Chondrocyte (in vitro differentiated cells): ENCODE data around the gene PHF5A. TPM values are rescaled to one million over a fixed set of nuclear protein-coding genes. Genes with fewer than 3 reads are reported as not detected.

ENCODE experiments used
- DNase-seq: peaks from one replicate; pipeline ENCODE4 v3.0.0; 2021; ENCODE audit warnings: mixed read lengths, low spot score
- H3K27ac Mint-ChIP-seq: one replicate; pipeline ENCODE4 v1.8.0; 2021; ENCODE audit warnings: mild to moderate bottlenecking, moderate library complexity, mixed read lengths; ENCODE audit not compliant: unreplicated experiment
- H3K27me3 Mint-ChIP-seq: 2 replicates; pipeline ENCODE4 v1.8.0; 2021; ENCODE audit warnings: low read depth, mixed read lengths
- H3K36me3 Mint-ChIP-seq: 2 replicates; pipeline ENCODE4 v1.8.0; 2021; ENCODE audit warnings: low read depth, mixed read lengths
- H3K4me1 Mint-ChIP-seq: 2 replicates; pipeline ENCODE4 v1.8.0; 2021; ENCODE audit warnings: low read depth, mild to moderate bottlenecking, mixed read lengths
- H3K4me3 Mint-ChIP-seq: one replicate; pipeline ENCODE4 v1.8.0; 2021; ENCODE audit warnings: mild to moderate bottlenecking, moderate library complexity, mixed read lengths; ENCODE audit not compliant: unreplicated experiment
- H3K9me3 Mint-ChIP-seq: 2 replicates; pipeline ENCODE4 v1.8.0; 2021; ENCODE audit warnings: low read depth, mixed read lengths
- total RNA-seq: library from RNA; stranded (reverse); gene quantifications from 3 replicates; pipeline ENCODE4 v1.2.1, GENCODE V29; 2021
- TF ChIP-seq, protein P1 (sequence below): fragments of 200-600 bp; sonication (generic); IDR thresholded peaks from 2 replicates; pipeline ENCODE4 v1.5.0; 2021; ENCODE audit warnings: antibody characterized with exemption, mild to moderate bottlenecking, moderate library complexity

The PHF5A gene
- total RNA-seq, 1 donor from 2014 or later, result 26.8 TPM

DNA sequence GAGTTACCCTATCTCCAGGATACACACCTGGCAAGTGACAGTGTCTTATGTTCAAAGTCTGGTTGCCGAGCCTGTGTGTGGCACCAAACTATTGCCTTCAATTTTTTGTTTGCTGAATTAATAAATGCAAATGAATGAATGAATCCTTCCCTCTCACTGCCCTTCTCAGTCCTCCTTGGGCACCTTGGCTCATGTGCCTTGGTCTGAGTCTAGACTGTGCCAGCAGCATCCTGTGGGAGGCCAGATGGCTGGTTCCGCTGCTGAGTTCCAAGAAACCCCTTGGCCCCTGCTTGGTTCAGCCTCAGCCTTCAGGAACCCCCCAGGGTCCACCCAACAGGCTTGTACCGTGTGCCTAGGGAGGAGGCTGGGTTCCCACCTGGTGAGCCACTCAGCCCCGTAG lies 52.9 kb downstream of the PHF5A start:
- Mint-ChIP-seq H3K4me1 (peaks cover 39% of the 10 kb centered on the region), H3K4me3 (no peak overlapping the region), H3K27me3 (no peaks in the 10 kb centered on the region), H3K9me3 (no peaks in the 10 kb centered on the region), H3K36me3 (no peaks in the 10 kb centered on the region), H3K27ac (no peak overlapping the region)
- TF ChIP-seq, protein P1, sequence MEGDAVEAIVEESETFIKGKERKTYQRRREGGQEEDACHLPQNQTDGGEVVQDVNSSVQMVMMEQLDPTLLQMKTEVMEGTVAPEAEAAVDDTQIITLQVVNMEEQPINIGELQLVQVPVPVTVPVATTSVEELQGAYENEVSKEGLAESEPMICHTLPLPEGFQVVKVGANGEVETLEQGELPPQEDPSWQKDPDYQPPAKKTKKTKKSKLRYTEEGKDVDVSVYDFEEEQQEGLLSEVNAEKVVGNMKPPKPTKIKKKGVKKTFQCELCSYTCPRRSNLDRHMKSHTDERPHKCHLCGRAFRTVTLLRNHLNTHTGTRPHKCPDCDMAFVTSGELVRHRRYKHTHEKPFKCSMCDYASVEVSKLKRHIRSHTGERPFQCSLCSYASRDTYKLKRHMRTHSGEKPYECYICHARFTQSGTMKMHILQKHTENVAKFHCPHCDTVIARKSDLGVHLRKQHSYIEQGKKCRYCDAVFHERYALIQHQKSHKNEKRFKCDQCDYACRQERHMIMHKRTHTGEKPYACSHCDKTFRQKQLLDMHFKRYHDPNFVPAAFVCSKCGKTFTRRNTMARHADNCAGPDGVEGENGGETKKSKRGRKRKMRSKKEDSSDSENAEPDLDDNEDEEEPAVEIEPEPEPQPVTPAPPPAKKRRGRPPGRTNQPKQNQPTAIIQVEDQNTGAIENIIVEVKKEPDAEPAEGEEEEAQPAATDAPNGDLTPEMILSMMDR, result no peak
- DNase-seq, result no peak

DNA sequence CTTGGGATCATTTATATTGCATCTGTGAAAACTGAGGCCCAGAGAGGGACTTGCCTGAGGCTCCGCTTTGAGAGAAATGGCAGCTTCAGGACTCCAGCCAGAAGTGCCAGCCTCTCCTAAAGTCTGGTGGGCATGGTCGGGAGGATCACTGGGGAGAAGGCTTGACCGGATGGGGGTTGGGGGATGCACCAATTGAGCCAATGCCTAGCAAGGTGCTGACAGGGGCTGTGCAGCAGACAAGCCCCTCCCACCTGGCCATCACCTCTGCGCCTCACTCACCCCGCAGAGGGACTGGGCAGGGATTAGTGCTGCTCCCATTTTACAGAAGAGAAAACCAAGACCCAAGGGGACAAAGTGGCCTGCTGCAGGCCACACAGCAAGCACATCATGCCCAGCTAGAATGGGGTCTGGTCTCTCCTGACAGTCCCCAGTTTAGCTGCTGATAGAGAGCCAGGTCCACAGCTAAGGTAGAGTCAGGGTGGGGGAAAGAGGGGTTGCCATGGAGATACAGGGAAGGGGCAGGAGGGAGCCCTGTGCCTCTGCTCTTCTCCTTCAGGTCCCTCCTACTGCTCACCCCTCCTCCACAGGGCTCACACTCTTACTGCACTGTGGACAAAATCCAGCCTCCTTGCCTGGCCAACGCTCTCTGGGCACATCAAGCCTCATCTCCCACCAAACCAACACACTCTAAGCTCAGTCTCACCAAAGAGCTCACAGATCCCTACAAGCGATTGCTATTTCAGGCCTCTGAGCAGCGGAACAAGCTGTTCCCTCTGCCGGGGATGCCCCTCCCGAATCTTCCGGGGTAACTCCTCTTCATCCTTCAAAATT lies 57.3 kb downstream of the PHF5A start:
- TF ChIP-seq, protein P1, result no peak
- H3K4me1 Mint-ChIP-seq, result peaks cover 28% of the 10 kb centered on the region
- no peaks in the 10 kb centered on the region for H3K27me3 Mint-ChIP-seq
- peak overlapping the region; percentile 56 for H3K27ac Mint-ChIP-seq
- no peak overlapping the region for H3K4me3 Mint-ChIP-seq
- H3K9me3 Mint-ChIP-seq, result no peaks in the 10 kb centered on the region
- no peaks in the 10 kb centered on the region for H3K36me3 Mint-ChIP-seq
- no peak for DNase-seq

DNA sequence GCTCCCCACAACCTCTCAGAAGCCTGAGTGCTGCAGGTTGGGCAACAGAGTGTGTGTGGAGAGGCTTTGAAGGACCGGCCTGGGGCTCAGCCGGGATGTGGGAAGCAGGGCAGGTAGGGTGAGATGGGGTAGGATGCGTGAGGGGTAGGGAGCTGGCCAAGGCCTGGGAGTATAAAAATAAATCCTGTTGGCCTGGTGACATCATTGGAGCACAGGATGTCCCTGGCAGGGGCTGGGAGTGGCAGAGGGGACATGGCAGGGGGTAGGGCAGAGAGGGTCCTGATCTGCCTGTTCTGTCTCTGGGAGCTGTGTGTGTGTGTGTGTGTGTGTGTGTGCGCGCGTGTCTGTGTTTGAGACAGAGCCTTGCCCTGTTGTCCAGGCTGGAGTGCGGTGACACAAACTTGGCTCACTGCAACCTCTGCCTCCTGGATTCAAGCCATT lies 58.2 kb downstream of the PHF5A start:
- Mint-ChIP-seq H3K4me1 (peaks cover 25% of the 10 kb centered on the region), H3K36me3 (no peaks in the 10 kb centered on the region), H3K4me3 (no peak overlapping the region), H3K27me3 (no peaks in the 10 kb centered on the region), H3K9me3 (no peaks in the 10 kb centered on the region), H3K27ac (peak overlapping the region; percentile 49)
- DNase-seq, result no peak
- TF ChIP-seq, protein P1, result no peak

Other genes starting within 250 kb of the PHF5A start
- gene CHADL, start 227.8 kb downstream of the PHF5A start, total RNA-seq, result 0.36 to 1.3 TPM (median 0.39 TPM) in 3 replicates
- 34.7 to 38.6 TPM (median 35.4 TPM) in 3 replicates for gene RANGAP1, start 182.5 kb downstream of the PHF5A start, total RNA-seq
- gene ZC3H7B, start 167.2 kb downstream of the PHF5A start, total RNA-seq, result 54.7 to 73.3 TPM (median 55.8 TPM) in 3 replicates
- gene TEF, start 86.8 kb downstream of the PHF5A start, total RNA-seq, result 3.2 to 5.9 TPM (median 3.6 TPM) in 3 replicates
- 37.7 to 42.0 TPM (median 40.8 TPM) in 3 replicates for gene TOB2, start 21.9 kb downstream of the PHF5A start, total RNA-seq
- 60.9 to 85.6 TPM (median 62.4 TPM) in 3 replicates for gene ACO2, start 425 bp upstream of the PHF5A start, total RNA-seq
- 39.6 to 57.3 TPM (median 41.5 TPM) in 3 replicates for gene POLR3H, start 75.8 kb upstream of the PHF5A start, total RNA-seq
- 12.7 to 21.7 TPM (median 20.9 TPM) in 3 replicates for gene CSDC2, start 92.3 kb upstream of the PHF5A start, total RNA-seq
- 39.3 to 48.2 TPM (median 47.1 TPM) in 3 replicates for gene PMM1, start 121.1 kb upstream of the PHF5A start, total RNA-seq
- 29.5 to 33.9 TPM (median 29.8 TPM) in 3 replicates for gene DESI1, start 152.4 kb upstream of the PHF5A start, total RNA-seq
- 156 to 210 TPM (median 161 TPM) in 3 replicates for gene XRCC6, start 152.6 kb upstream of the PHF5A start, total RNA-seq
- 88.8 to 111 TPM (median 89.5 TPM) in 3 replicates for gene SNU13, start 220.2 kb upstream of the PHF5A start, total RNA-seq
- 0.40 to 0.85 TPM in 2 of 3 replicates, not detected in the other for gene MEI1, start 230.8 kb upstream of the PHF5A start, total RNA-seq